HG03103 (cell line): ENCODE measurements around the gene KIAA0408.
A peak's percentile ranks its signal among the peaks of the same experiment; 100 is the strongest.
"Not testable (repeated sequence)": the region's sequence is repeated elsewhere in the genome, so short reads cannot be mapped to it uniquely, and the experiment has no call there.

ENCODE experiments used
- ATAC-seq: cut with Tn5 transposase; IDR thresholded peaks from one replicate; pipeline ENCODE4 v1.9.1; 2021; ENCODE audit warnings: low read depth; ENCODE audit not compliant: unreplicated experiment

KIAA0408 gene

GRCh38 chr6:127420556-127420955 is 38.6 kb downstream of the KIAA0408 start:
- peak; percentile 100 for ATAC-seq

- ATAC-seq = no peak
Measured at GRCh38 chr6:127415096-127415495, 44.1 kb downstream of the KIAA0408 start.

GRCh38 chr6:127413123-127413522 is 46.1 kb downstream of the KIAA0408 start:
- not testable (repeated sequence) for ATAC-seq

- ATAC-seq = not testable (repeated sequence)
Measured at GRCh38 chr6:127412016-127412415, 47.2 kb downstream of the KIAA0408 start.
